ENCODE data around the gene STARD10. TPM values are rescaled to one million over a fixed set of nuclear protein-coding genes. Genes with fewer than 3 reads are reported as not detected.

Gene STARD10
- total RNA-seq, 4 donors from 2014 or later = 26.6 to 75.4 (median 58.1) TPM

GRCh38 chr11:72769680-72770079 lies 24.2 kb downstream of the STARD10 start:
- Histone ChIP-seq H3K36me3 (no peaks in the 10 kb centered on the region), H3K9me3 (no peaks in the 10 kb centered on the region), H3K4me1 (peaks cover 8 to 59% (median 30%) of the 10 kb centered on the region in 4 donors), H3K4me3 (no peak overlapping the region), H3K27ac (replicated peaks in 1 of 4) (no peak overlapping the region), H3K27me3 (no peaks in the 10 kb centered on the region)
- WGBS = 58% methylated on average over 4 of the region's 4 CpGs
- intact Hi-C loops (cut with DNase I) = no loop called here
- DNase-seq (ENCODE audit: extremely low spot score) = no peak
- TF ChIP-seq CTCF (IDR thresholded peaks at IDR 0.05) = no peak
- TF ChIP-seq EP300 (IDR thresholded peaks at IDR 0.05) = no peak
- TF ChIP-seq POLR2AphosphoS5 (IDR thresholded peaks at IDR 0.05) = no peak
- TF ChIP-seq POLR2A (IDR thresholded peaks at IDR 0.05; ENCODE audit: low read depth) = no peak

- TF ChIP-seq POLR2A (IDR thresholded peaks at IDR 0.05; ENCODE audit: low read depth) (no peak), EP300 (IDR thresholded peaks at IDR 0.05) (no peak), POLR2AphosphoS5 (IDR thresholded peaks at IDR 0.05) (no peak), CTCF (IDR thresholded peaks at IDR 0.05) (no peak)
- Histone ChIP-seq H3K27me3 (no peaks in the 10 kb centered on the region), H3K36me3 (no peaks in the 10 kb centered on the region), H3K27ac (replicated peaks in 1 of 4) (no peak overlapping the region), H3K4me1 (peaks cover 7 to 49% (median 26%) of the 10 kb centered on the region in 4 donors), H3K4me3 (no peak overlapping the region), H3K9me3 (no peaks in the 10 kb centered on the region)
- no peak for DNase-seq (ENCODE audit: extremely low spot score)
- intact Hi-C loops (cut with DNase I) = no loop called here
- 97% methylated on average over 3 of the region's 3 CpGs for WGBS
Measured at GRCh38 chr11:72768581-72768980, 25.3 kb downstream of the STARD10 start.

GRCh38 chr11:72767203-72768062 lies 26.4 kb downstream of the STARD10 start:
- intact Hi-C loops (cut with DNase I) = no loop called here
- no peak for TF ChIP-seq CTCF (IDR thresholded peaks at IDR 0.05)
- TF ChIP-seq POLR2AphosphoS5 (IDR thresholded peaks at IDR 0.05) = no peak
- TF ChIP-seq POLR2A (IDR thresholded peaks at IDR 0.05; ENCODE audit: low read depth) = no peak
- no peak for TF ChIP-seq EP300 (IDR thresholded peaks at IDR 0.05)
- H3K4me1 ChIP-seq = peaks cover 0 to 38% (median 14%) of the 10 kb centered on the region in 4 donors
- H3K9me3 ChIP-seq = no peaks in the 10 kb centered on the region
- H3K27me3 ChIP-seq = no peaks in the 10 kb centered on the region
- H3K27ac ChIP-seq (replicated peaks in 1 of 4) = no peak overlapping the region
- no peak overlapping the region for H3K4me3 ChIP-seq
- 96% methylated on average over 4 of the region's 4 CpGs for WGBS
- DNase-seq (ENCODE audit: extremely low spot score) = no peak
- H3K36me3 ChIP-seq = no peaks in the 10 kb centered on the region

GRCh38 chr11:72766152-72766902 lies 27.5 kb downstream of the STARD10 start:
- Histone ChIP-seq H3K4me1 (peaks cover 0 to 27% (median 3%) of the 10 kb centered on the region in 4 donors), H3K4me3 (no peak overlapping the region), H3K27me3 (no peaks in the 10 kb centered on the region), H3K9me3 (no peaks in the 10 kb centered on the region), H3K36me3 (no peaks in the 10 kb centered on the region), H3K27ac (replicated peaks in 1 of 4) (no peak overlapping the region)
- intact Hi-C loops (cut with DNase I) = no loop called here
- 91% methylated on average over 11 of the region's 12 CpGs for WGBS
- TF ChIP-seq CTCF (IDR thresholded peaks at IDR 0.05) = no peak
- no peak for TF ChIP-seq POLR2AphosphoS5 (IDR thresholded peaks at IDR 0.05)
- no peak for TF ChIP-seq POLR2A (IDR thresholded peaks at IDR 0.05; ENCODE audit: low read depth)
- TF ChIP-seq EP300 (IDR thresholded peaks at IDR 0.05) = no peak
- DNase-seq (ENCODE audit: extremely low spot score) = no peak
